ENCODE data around the gene GCC2.

GCC2 gene

GRCh38 chr2:108454440-108454839 lies 5.4 kb downstream of the GCC2 start:
- H2AK5ac ChIP-seq (ENCODE audit: low read length, severe bottlenecking): no peak overlapping the region
- H3K4ac ChIP-seq (ENCODE audit: low read depth in 1 of 2, low read length in 2 of 2): no peak overlapping the region
- H3K36me3 ChIP-seq (ENCODE audit: control insufficient read depth in 1 of 2, insufficient read depth in 2 of 2, low read depth in 1 of 2, low read length in 2 of 2): peaks cover 17 to 84% of the 10 kb centered on the region in 2 experiments
- no peaks in the 10 kb centered on the region for H3K27me3 ChIP-seq (ENCODE audit: control insufficient read depth in 1 of 2, insufficient read depth in 1 of 2, low read length in 2 of 2)
- 78% methylated on average over 1 of the region's 2 CpGs for WGBS
- no peak overlapping the region for H2BK120ac ChIP-seq (ENCODE audit: low read depth, low read length)
- peaks cover 1% of the 10 kb centered on the region for H3K4me1 ChIP-seq (ENCODE audit: control insufficient read depth, insufficient read depth, low read depth, low read length)
- no peak overlapping the region for H3K23ac ChIP-seq (ENCODE audit: low read length in 2 of 2)
- H3K79me1 ChIP-seq (replicated peaks; ENCODE audit: low read length, poor library complexity, severe bottlenecking): peaks cover 6% of the 10 kb centered on the region
- H3K4me3 ChIP-seq (ENCODE audit: insufficient read depth in 1 of 2, low read depth in 1 of 2, low read length in 2 of 2): no peak overlapping the region
- no peak overlapping the region for H2BK15ac ChIP-seq (ENCODE audit: low read depth, poor library complexity, severe bottlenecking)
- no peak for DNase-seq
- no peak overlapping the region for H2BK5ac ChIP-seq (ENCODE audit: low read depth, low read length, poor library complexity, severe bottlenecking)
- H4K8ac ChIP-seq (ENCODE audit: low read length): no peak overlapping the region
- no peak overlapping the region for H2BK12ac ChIP-seq (ENCODE audit: low read length in 2 of 2)
- no peak overlapping the region for H2AFZ ChIP-seq (ENCODE audit: low read depth, low read length)
- no peak overlapping the region for H3K4me2 ChIP-seq (ENCODE audit: low read length, poor library complexity, severe bottlenecking)
- no peak overlapping the region for H3K18ac ChIP-seq (ENCODE audit: low read depth in 1 of 2, low read length in 2 of 2)
- no peak overlapping the region for H4K91ac ChIP-seq (ENCODE audit: low read length)
- no peak overlapping the region for H3K9ac ChIP-seq (ENCODE audit: low read length)
- no peak overlapping the region for H3K14ac ChIP-seq (ENCODE audit: low read length in 2 of 2)
- no peak overlapping the region for H3K27ac ChIP-seq (ENCODE audit: low read length, poor library complexity, severe bottlenecking)
- peaks cover 16% of the 10 kb centered on the region for H3K9me3 ChIP-seq (ENCODE audit: control insufficient read depth, low read length)

GRCh38 chr2:108455571-108455970 lies 6.6 kb downstream of the GCC2 start:
- Histone ChIP-seq H3K4me2 (ENCODE audit: low read length, poor library complexity, severe bottlenecking) (no peak overlapping the region), H3K36me3 (ENCODE audit: control insufficient read depth in 1 of 2, insufficient read depth in 2 of 2, low read depth in 1 of 2, low read length in 2 of 2) (peaks cover 17 to 93% of the 10 kb centered on the region in 2 experiments), H2AFZ (ENCODE audit: low read depth, low read length) (no peak overlapping the region), H3K27ac (ENCODE audit: low read length, poor library complexity, severe bottlenecking) (no peak overlapping the region), H3K9me3 (ENCODE audit: control insufficient read depth, low read length) (peaks cover 16% of the 10 kb centered on the region), H4K91ac (ENCODE audit: low read length) (no peak overlapping the region), H3K9ac (ENCODE audit: low read length) (no peak overlapping the region), H3K79me1 (replicated peaks; ENCODE audit: low read length, poor library complexity, severe bottlenecking) (peaks cover 6% of the 10 kb centered on the region), H2BK5ac (ENCODE audit: low read depth, low read length, poor library complexity, severe bottlenecking) (no peak overlapping the region), H3K27me3 (ENCODE audit: control insufficient read depth in 1 of 2, insufficient read depth in 1 of 2, low read length in 2 of 2) (no peaks in the 10 kb centered on the region), H2AK5ac (ENCODE audit: low read length, severe bottlenecking) (no peak overlapping the region), H2BK120ac (ENCODE audit: low read depth, low read length) (no peak overlapping the region), H2BK15ac (ENCODE audit: low read depth, poor library complexity, severe bottlenecking) (no peak overlapping the region), H3K23ac (ENCODE audit: low read length in 2 of 2) (no peak overlapping the region), H3K4me1 (ENCODE audit: control insufficient read depth, insufficient read depth, low read depth, low read length) (peaks cover 2% of the 10 kb centered on the region), H3K14ac (ENCODE audit: low read length in 2 of 2) (no peak overlapping the region), H3K18ac (ENCODE audit: low read depth in 1 of 2, low read length in 2 of 2) (no peak overlapping the region), H3K4ac (ENCODE audit: low read depth in 1 of 2, low read length in 2 of 2) (no peak overlapping the region), H3K4me3 (ENCODE audit: insufficient read depth in 1 of 2, low read depth in 1 of 2, low read length in 2 of 2) (no peak overlapping the region), H4K8ac (ENCODE audit: low read length) (no peak overlapping the region), H2BK12ac (ENCODE audit: low read length in 2 of 2) (no peak overlapping the region)
- no CpG with 5 or more reads among the region's 1 CpG for WGBS
- DNase-seq: no peak

GRCh38 chr2:108458082-108458481 lies 9.1 kb downstream of the GCC2 start:
- no peak overlapping the region for H4K8ac ChIP-seq (ENCODE audit: low read length)
- 100% methylated on average over 3 of the region's 3 CpGs for WGBS
- no peak overlapping the region for H3K4me3 ChIP-seq (ENCODE audit: insufficient read depth in 1 of 2, low read depth in 1 of 2, low read length in 2 of 2)

GRCh38 chr2:108459441-108459840 lies 10.4 kb downstream of the GCC2 start:
- no peak overlapping the region for H2AFZ ChIP-seq (ENCODE audit: low read depth, low read length)
- no peak overlapping the region for H3K23ac ChIP-seq (ENCODE audit: low read length in 2 of 2)
- H3K4me1 ChIP-seq (ENCODE audit: control insufficient read depth, insufficient read depth, low read depth, low read length): peaks cover 1% of the 10 kb centered on the region
- no peak overlapping the region for H3K27ac ChIP-seq (ENCODE audit: low read length, poor library complexity, severe bottlenecking)
- no peak overlapping the region for H3K4me3 ChIP-seq (ENCODE audit: insufficient read depth in 1 of 2, low read depth in 1 of 2, low read length in 2 of 2)
- no peak overlapping the region for H2BK5ac ChIP-seq (ENCODE audit: low read depth, low read length, poor library complexity, severe bottlenecking)
- no peak for DNase-seq
- H3K14ac ChIP-seq (ENCODE audit: low read length in 2 of 2): no peak overlapping the region
- no peak overlapping the region for H2BK12ac ChIP-seq (ENCODE audit: low read length in 2 of 2)
- H2BK120ac ChIP-seq (ENCODE audit: low read depth, low read length): no peak overlapping the region
- no peak overlapping the region for H2BK15ac ChIP-seq (ENCODE audit: low read depth, poor library complexity, severe bottlenecking)
- H4K91ac ChIP-seq (ENCODE audit: low read length): no peak overlapping the region
- no peak overlapping the region for H2AK5ac ChIP-seq (ENCODE audit: low read length, severe bottlenecking)
- H3K9ac ChIP-seq (ENCODE audit: low read length): no peak overlapping the region
- H3K4ac ChIP-seq (ENCODE audit: low read depth in 1 of 2, low read length in 2 of 2): no peak overlapping the region
- WGBS: 100% methylated on average over 1 of the region's 1 CpG
- H3K79me1 ChIP-seq (replicated peaks; ENCODE audit: low read length, poor library complexity, severe bottlenecking): peaks cover 16% of the 10 kb centered on the region
- no peak overlapping the region for H3K18ac ChIP-seq (ENCODE audit: low read depth in 1 of 2, low read length in 2 of 2)
- H3K4me2 ChIP-seq (ENCODE audit: low read length, poor library complexity, severe bottlenecking): no peak overlapping the region
- no peak overlapping the region for H4K8ac ChIP-seq (ENCODE audit: low read length)
- peaks cover 16% of the 10 kb centered on the region for H3K9me3 ChIP-seq (ENCODE audit: control insufficient read depth, low read length)
- H3K27me3 ChIP-seq (ENCODE audit: control insufficient read depth in 1 of 2, insufficient read depth in 1 of 2, low read length in 2 of 2): no peaks in the 10 kb centered on the region
- H3K36me3 ChIP-seq (ENCODE audit: control insufficient read depth in 1 of 2, insufficient read depth in 2 of 2, low read depth in 1 of 2, low read length in 2 of 2): peaks cover 26 to 88% of the 10 kb centered on the region in 2 experiments

More at GRCh38 chr2:108458082-108458481, 9.1 kb downstream of the GCC2 start:
- Histone ChIP-seq H3K9me3 (ENCODE audit: control insufficient read depth, low read length) (peaks cover 16% of the 10 kb centered on the region), H3K23ac (ENCODE audit: low read length in 2 of 2) (no peak overlapping the region), H3K36me3 (ENCODE audit: control insufficient read depth in 1 of 2, insufficient read depth in 2 of 2, low read depth in 1 of 2, low read length in 2 of 2) (peaks cover 18 to 86% of the 10 kb centered on the region in 2 experiments), H2BK5ac (ENCODE audit: low read depth, low read length, poor library complexity, severe bottlenecking) (no peak overlapping the region), H2BK120ac (ENCODE audit: low read depth, low read length) (no peak overlapping the region), H3K18ac (ENCODE audit: low read depth in 1 of 2, low read length in 2 of 2) (no peak overlapping the region), H2BK15ac (ENCODE audit: low read depth, poor library complexity, severe bottlenecking) (no peak overlapping the region), H2AK5ac (ENCODE audit: low read length, severe bottlenecking) (no peak overlapping the region), H2BK12ac (ENCODE audit: low read length in 2 of 2) (no peak overlapping the region), H3K27ac (ENCODE audit: low read length, poor library complexity, severe bottlenecking) (no peak overlapping the region), H3K9ac (ENCODE audit: low read length) (no peak overlapping the region), H3K4me2 (ENCODE audit: low read length, poor library complexity, severe bottlenecking) (no peak overlapping the region), H2AFZ (ENCODE audit: low read depth, low read length) (no peak overlapping the region), H3K4me1 (ENCODE audit: control insufficient read depth, insufficient read depth, low read depth, low read length) (peaks cover 1% of the 10 kb centered on the region), H3K14ac (ENCODE audit: low read length in 2 of 2) (no peak overlapping the region), H3K79me1 (replicated peaks; ENCODE audit: low read length, poor library complexity, severe bottlenecking) (peaks cover 8% of the 10 kb centered on the region), H3K4ac (ENCODE audit: low read depth in 1 of 2, low read length in 2 of 2) (no peak overlapping the region), H3K27me3 (ENCODE audit: control insufficient read depth in 1 of 2, insufficient read depth in 1 of 2, low read length in 2 of 2) (no peaks in the 10 kb centered on the region), H4K91ac (ENCODE audit: low read length) (no peak overlapping the region)
- DNase-seq: no peak

All from mesenchymal stem cell (in vitro differentiated cells and primary cell).